Activated CD4-positive, alpha-beta T cell treated with anti-CD3 and anti-CD28 coated beads, Interleukin-10, Interleukin-2, amounts not matched to agents 100 ng/mL and 50 ng/mL, durations not matched to agents 16 hours and 8 hours (primary cell): ENCODE results near the gene MYT1.

Experiments
- DNase-seq: peaks from one replicate; pipeline ENCODE4 v3.0.0-alpha.2; 2020

MYT1 gene

GRCh38 chr20:64155258-64156135 is 8.8 kb upstream of the MYT1 start:
- DNase-seq: no peak

- no peak for DNase-seq
Measured at GRCh38 chr20:64156136-64156885, 7.9 kb upstream of the MYT1 start.

DNA sequence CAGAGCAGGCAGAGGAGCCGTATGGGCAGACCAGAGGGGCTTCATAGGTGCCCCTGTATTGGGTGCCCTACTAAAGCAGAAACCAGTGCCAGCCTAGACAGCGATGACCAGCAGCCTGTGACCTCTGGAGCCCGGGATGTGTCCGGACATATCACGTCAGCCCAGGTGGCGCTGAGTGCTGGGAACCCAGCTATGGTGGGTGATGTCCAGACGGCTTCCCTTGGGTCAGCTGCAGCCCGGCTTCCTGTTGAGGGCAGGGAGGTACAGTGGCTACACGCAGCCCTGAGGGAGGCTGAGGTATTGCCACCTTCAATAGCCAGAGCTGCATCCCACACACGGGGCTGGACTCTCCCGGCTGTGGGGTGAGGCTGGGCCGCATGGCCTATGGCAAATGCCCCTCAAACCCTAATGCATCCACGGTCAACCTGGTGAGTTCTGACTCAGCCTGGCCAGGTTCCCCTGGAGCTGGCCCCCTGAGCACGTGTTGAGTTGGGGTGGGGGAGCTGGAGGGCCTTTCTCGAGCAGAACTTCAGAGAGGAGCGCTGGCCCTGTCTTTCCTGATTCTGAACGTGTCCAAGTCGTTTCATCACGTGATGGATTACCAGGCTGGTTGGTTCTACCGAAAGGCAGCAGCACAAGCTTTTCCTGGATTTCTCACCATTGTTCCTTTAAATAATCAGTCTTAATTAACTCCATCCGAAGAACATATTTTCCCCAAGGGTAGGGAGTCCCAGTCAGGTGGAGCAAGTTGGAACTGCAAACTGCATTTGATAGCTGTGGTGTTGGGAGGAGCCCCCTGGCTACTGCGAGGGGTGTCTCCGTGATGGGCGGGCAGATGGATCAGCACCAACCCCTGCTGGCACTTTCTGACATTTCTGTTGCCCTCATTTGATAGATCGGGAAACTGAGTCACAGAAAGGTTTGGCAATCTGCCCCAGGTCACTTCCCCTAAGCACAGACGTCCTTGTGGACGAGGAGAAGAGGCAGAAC is 7.1 kb upstream of the MYT1 start:
- no peak for DNase-seq

GRCh38 chr20:64157878-64158277 is 6.4 kb upstream of the MYT1 start:
- no peak for DNase-seq

- DNase-seq: no peak
Measured at GRCh38 chr20:64158346-64159285, 5.6 kb upstream of the MYT1 start.

- DNase-seq: no peak
Measured at GRCh38 chr20:64159286-64159680, 5.0 kb upstream of the MYT1 start.

DNA sequence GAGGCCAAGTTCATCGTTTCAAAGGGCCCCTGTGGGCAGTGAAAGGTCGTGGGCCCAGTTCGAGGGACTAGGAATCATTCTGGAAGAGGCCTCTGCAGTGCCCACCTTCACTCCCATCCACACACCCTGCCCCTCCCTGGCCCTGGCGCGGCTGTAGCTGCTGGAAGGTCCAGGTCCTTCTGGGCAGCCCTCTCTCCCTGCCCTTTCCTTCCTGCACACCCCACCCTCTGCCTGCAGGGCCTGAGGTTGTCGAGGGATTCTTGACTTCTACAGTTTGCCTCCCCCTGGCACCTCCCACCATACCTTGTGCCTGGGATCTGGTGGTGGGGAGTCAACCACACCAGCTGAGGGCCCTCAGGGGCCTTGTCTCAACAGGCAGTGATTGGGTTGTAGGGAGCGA is 4.5 kb upstream of the MYT1 start:
- DNase-seq: no peak

DNA sequence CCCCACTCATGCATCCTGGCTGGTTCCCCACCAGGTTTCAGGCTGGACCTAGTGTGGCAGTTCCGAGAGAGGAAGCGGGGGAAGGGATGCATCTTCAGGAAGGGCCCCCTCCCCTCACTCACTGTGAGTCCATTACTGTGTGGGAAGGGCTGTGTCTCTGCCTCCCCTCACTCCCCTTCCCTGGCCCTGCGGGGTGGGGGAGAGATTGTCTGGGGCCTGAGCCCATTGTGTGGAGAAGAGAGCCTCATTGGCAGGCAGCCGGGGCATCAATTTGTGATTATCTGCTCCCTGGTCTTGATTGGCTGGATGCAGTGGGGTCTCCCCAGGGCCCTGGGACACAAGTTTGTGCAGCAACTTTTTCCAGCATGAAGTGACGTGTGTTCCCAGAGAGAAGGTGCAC is 4.1 kb upstream of the MYT1 start:
- DNase-seq: no peak

GRCh38 chr20:64160526-64161355 is 3.5 kb upstream of the MYT1 start:
- DNase-seq: no peak

GRCh38 chr20:64161356-64162238 is 2.7 kb upstream of the MYT1 start:
- peak; percentile 26 for DNase-seq

DNA sequence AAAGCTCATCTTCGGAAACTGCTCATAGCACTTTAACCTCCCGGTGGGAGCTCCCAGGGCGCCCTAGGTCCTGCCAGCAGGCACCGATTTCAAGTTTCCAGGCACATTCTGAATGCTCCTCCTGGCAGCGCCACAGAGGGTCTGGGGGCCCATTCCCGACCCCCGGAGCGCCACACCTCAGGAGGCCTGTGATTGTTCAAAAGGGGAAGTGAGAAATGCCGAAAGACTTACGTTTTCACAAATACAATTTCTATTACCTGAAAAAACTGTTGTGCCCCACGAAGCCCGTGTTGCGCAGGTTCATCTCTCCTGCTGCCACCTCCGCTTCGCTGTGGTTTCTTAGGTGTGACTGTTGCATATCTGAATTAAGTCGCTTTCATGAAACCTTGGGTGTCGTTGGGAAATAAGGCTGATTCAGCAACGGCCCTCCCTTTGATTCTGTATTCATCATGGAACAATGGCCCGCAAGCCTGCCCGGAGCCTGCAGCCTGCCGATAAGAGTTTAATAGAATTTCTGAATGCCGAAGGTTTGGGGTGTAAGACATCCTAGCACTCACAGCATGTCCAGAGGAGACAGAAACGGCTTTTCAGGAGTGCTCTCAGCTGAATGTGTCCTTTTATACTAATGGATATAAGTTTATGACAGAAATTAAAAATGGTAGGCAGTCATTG is 1.9 kb upstream of the MYT1 start:
- no peak for DNase-seq

DNA sequence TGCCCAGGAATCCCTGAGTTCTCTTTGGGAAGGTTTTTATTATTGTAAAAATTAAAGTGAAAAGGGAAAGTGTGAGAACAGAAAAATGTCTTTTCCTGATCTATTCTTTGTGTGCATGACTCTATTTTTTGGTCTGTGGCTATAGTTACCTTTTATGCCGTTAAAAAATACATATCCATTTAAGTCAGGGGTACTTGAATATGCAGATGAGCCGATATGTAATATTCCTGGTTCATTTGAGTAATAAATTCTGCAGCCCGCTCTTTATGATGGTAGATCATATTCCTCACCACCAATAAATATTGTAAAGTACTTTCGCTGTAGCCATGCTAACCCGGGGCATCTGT is 503 bp upstream of the MYT1 start:
- no peak for DNase-seq

- DNase-seq: no peak
Measured at GRCh38 chr20:64165866-64166600, 1.8 kb downstream of the MYT1 start.

DNA sequence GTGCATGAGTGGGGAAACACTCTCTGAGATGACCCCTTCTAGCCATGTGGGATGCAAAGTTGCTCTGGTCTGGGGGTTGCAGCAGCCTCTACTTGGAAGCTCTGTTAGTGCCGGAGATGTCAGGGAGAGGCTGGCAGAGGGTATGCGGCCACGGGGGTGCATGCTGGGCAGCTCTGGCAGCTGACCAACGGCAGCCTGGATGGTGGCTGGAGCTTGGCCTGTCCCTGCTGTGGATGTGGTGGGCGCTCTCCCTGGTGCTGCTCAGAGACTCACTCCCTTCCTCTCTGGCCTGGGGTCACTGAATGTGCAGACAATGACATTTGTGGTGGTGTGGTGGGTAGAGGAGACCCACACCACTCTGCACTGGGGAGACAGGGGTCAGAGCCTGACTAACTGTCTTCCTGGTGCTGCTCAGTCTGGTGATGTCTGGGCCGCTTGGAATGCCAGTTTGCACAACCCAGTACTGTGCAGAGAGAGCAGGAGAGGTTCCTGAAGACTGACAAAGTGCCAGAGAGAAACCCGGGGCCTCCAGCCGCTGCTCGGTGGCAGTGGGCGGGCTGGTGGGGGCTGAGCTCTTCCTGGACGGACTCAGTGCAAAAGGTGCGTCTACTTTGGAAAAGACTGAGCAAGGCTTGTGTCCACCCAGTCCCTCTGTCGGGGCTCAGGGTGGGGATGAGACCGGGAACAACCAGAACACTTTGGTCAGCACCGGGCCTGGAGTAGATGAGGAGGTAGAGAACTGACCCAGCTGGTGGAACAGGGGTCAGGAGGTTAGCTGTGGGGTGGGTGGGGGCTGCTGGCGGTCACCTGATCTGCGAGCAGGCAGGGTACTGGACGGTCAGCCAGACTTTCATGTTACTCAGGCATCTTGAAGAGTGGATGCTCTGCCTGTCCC is 2.7 kb downstream of the MYT1 start:
- no peak for DNase-seq

DNA sequence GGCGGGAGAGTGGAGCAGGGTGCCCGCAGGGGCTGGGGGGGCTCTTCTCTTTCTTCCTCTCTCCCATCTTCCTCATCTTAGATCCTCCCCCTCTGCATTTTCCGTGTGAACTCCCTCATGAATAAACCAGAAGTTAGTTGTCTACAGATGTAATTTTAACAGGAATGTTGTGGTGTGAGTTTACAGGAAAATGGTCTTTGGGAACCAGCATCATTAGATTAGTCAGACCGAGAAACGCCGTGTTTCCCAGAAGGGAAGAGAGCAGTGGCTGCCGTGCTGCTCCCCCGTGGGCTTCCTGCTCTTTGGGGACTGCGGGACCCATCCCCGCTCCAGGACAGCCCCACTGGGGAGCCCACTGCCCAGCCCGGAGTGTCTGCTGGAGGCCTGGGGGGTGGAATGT is 3.4 kb downstream of the MYT1 start:
- DNase-seq: no peak

DNA sequence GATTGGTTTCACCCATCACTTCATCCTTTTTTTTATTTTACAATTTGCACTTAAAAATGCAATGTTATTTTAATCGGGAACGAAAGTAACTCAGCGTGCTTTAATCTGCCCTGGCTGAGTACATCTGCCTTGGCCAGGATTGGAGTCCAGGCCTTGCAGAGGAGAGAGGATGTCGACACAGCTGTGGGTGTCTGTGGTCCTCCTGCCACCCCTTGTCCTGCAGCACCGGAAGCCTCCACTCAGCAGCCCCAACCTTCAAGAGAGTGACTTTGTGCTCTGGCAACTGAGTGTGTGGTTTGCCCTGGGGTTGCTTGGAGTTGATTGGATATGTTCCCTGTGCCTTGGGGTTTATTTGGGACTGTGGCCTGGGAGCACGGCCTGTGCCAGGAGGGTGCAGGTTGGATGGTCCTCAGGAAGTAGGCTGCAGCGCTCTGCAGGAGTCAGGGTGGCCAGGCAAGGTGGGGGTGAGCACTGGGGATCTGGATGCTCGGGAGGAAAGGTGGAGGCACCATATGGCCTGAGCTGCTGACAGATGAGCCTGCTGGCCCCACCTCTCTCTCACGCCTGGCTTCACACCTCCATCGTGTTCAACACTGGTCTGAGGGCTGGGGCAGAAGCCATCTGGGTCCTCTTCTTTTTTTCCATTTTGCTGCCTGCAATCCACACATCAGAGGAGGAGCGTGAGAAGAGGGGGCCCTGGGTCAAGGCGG is 4.3 kb downstream of the MYT1 start:
- DNase-seq: no peak

GRCh38 chr20:64169091-64169560 is 4.9 kb downstream of the MYT1 start:
- no peak for DNase-seq
